GM12872 (cell line): Measurements from ENCODE around the gene IMPDH1.

ENCODE experiments used
- TF ChIP-seq, protein P1 (sequence below): IDR thresholded peaks from 3 replicates; pipeline ENCODE4 v1.5.1; 2011; ENCODE audit warnings: low read depth, mild to moderate bottlenecking, low read length, moderate library complexity; ENCODE audit not compliant: insufficient read depth

IMPDH1 gene

DNA sequence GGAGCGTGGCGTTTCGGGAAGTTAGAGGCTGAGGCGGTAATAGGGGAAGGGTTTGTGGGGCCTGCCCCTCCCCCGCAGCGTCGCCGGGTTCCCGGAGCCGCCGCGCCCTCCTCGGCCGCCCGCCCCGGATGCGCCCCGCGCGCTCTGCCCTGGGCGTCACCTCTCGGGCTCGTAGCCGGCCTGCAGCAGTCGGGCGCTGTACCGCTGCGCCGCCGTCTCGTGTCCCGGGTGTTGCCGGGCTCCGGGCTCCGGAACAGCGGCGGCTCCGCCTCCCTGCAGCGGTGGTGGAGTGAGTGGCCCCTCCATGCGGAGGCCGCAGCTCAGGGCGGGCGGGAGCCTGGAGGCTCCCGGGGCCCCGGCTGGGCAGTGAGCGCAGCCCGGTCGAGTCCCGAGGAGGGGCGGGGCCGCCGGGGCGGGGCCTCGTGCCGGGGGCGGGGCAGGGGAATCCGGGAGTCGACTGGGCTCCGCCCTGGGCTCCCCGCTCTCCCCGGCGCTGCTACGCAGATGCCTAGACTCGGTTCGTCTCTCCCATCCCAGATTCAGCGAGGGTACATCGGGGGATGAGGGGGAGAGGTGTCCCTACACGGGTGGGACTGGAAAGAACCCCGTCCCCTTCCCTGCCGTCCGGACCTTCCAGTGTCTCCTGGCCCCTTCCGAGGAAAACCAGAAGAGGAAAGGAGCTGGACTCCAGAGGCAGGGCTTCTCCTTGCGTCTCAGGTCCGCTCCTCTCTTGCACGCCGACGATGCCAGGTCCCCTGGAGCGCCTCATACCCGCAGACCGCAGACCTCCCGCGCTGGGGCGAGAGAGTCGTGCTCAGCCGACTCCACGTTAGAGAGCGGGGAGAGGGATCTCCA, at the start of gene IMPDH1:
TSS of gene IMPDH1 (minus strand) at position 387 of the 855 bp plus-strand sequence. CDS start at position 306, 81 bp downstream.
- TF ChIP-seq, protein P1, sequence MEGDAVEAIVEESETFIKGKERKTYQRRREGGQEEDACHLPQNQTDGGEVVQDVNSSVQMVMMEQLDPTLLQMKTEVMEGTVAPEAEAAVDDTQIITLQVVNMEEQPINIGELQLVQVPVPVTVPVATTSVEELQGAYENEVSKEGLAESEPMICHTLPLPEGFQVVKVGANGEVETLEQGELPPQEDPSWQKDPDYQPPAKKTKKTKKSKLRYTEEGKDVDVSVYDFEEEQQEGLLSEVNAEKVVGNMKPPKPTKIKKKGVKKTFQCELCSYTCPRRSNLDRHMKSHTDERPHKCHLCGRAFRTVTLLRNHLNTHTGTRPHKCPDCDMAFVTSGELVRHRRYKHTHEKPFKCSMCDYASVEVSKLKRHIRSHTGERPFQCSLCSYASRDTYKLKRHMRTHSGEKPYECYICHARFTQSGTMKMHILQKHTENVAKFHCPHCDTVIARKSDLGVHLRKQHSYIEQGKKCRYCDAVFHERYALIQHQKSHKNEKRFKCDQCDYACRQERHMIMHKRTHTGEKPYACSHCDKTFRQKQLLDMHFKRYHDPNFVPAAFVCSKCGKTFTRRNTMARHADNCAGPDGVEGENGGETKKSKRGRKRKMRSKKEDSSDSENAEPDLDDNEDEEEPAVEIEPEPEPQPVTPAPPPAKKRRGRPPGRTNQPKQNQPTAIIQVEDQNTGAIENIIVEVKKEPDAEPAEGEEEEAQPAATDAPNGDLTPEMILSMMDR, result no peak

DNA sequence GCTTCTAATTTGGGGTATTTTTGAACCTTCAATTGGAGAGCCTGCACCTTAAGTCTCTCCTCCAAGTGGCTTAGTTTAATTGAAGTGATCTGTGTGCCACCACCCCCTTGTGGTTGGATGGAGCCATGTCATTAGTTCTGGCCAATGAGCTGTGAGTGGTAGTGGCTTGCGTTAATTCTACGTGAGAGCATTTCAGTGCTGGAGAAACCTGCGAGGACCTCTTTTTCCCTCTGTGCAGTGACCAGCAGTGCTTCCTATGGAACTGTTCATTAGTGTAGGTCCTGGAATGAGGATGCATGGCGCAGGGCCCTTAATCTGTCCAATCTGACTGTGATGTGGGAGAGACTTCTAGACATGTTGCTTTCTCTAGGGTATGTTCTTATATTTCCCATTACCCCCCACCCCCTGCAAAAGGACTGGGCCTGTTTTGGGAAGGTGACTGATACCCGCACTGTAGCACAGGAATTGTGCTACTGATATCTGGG, 49.7 kb upstream of the IMPDH1 start:
- TF ChIP-seq, protein P1, result peak; percentile 81

DNA sequence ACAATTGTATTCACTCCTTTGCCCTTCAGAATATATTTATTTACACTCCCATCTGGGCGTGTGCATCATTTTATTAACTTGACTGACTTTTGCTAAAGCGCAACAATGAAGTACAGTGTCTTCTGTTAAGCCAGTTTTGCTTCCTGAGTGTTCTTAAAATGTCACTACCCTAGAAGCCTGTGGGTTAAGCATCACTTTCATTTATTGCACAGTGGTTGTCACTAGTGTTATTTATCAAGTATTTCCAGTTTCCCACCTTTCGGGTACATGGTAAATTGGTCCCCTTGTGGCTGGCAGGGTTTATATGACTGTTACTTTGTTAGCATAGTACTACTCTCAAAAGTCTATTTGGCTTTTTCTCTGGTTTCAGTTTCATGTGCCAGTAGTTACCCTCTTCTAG, 49.2 kb upstream of the IMPDH1 start:
- TF ChIP-seq, protein P1, result no peak

DNA sequence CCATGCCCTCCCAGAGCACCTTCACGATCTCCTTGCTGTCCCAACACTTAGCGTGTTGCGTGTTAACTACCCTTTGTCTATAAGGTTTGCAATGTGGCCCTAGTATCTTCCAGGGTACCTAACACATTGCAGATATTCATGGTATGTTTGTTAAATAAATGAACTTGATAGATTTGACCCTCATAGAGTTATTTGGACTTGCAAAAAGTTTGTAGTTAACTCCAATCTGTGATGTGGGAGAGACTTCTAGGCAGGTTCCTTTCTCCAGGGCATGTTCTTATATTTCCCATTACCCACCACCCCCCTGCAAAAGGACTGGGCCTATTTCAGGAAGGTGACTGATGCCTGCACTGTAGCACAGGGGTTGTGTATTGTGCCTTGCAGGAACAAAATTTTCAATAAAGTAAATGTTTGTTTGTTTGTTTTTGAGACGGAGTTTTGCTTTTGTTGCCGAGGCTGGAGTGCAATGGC, 46.5 kb upstream of the IMPDH1 start:
- TF ChIP-seq, protein P1, result no peak

GRCh38 chr7:128455543-128456254, 45.9 kb upstream of the IMPDH1 start, which contains the start of gene HILPDA:
Gene HILPDA, plus strand, starts transcription at chr7:128455878. Its CDS starts 1,391 bp downstream, at chr7:128457269.
- TF ChIP-seq, protein P1, result no peak

DNA sequence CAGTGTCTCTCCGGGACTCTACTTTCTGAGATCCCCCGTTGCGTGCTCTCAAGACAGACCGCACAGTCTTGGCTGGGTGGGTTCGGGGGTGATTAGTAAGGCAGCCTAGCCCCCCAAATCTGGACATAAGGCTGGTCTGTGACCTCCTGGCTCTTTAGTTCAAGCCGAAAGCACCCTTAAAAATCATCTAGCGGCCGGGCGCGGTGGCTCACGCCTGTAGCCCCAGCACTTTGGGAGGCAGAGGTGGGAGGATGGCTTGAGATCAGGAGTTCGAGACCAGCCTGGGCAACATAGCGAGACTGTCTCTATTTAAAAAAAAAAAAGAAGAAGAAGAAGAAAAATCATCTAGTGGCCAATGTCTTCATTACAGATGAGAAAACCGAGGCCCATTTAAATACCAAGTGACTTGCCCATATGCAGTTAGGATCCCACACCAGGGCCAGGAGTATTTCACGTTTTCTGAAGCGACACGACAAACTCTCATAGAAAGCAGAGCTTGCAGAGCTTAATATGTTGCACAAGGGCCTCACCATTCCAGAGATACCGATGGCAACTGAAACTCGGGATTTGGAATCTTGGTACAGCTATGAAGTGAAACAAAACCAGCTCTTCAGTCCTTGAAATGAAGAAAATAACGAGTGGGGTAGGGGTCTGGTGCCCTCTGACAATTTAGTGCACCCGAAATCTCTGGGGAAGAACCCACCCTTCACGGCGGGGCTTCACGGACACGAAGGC, 45.2 kb upstream of the IMPDH1 start:
- TF ChIP-seq, protein P1, result no peak
